ENCODE data around the gene AGMO. TPM values are rescaled to one million over a fixed set of nuclear protein-coding genes. Genes with fewer than 3 reads are reported as not detected.

Gene AGMO
- polyA plus RNA-seq, 4 donors: 2.5 to 23.0 (median 9.9) TPM

DNA sequence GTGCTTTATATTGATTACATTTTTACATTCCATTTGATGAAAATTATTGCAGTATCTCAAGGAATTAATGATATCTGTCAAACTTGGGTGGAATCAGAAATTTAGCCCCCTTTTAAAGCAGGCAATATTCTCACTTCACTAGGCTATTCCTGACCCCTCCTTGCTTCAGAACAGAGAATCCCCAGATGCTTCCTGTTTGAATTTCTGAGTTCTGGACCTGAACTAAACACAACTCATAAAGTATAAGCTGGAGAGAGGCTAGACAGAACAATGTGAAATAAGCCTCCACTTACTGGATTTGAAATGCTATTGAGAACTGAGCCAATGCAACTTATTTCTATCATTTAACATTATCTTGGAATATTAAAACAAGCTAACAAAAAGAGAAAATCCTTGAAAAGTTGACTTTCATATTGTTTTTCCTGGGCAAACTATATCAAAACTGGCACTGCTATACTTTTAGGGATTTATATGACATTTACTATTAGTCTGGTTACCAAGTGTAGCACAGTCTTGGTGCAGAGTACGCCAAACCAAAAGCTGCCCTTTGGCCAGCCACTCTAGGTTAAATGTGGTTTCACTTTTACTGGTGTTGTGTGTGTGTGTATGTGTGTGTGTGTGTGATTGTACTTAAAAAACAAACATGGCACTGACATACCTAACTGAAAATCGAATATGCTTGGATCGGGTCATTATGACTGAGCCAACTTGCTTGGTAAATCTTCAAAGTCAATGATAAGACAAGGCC is 19.0 kb upstream of the AGMO start:
- H3K9me3 ChIP-seq (ENCODE audit: control insufficient read depth in 2 of 2, insufficient read depth in 1 of 2, low read depth in 1 of 2, low read length in 1 of 2): peaks cover 2 to 6% of the 10 kb centered on the region in 2 donors
- DNase-seq: peak; percentile 49 to 72
- H3K4me1 ChIP-seq (ENCODE audit: control insufficient read depth in 3 of 3, insufficient read depth in 2 of 3, low read depth in 1 of 3, low read length in 2 of 3): peaks cover 0 to 4% (median 0%) of the 10 kb centered on the region in 3 donors
- H3K27me3 ChIP-seq (ENCODE audit: control insufficient read depth in 3 of 3, insufficient read depth in 3 of 3, low read length in 3 of 3): no peaks in the 10 kb centered on the region
- FAIRE-seq: no peak
- no peak overlapping the region for H3K4me3 ChIP-seq (ENCODE audit: low read depth in 1 of 3, low read length in 3 of 3)
- H3K27ac ChIP-seq (ENCODE audit: low read depth in 1 of 3, low read length in 2 of 3): no peak overlapping the region
- WGBS, 3 donors: 19 to 50% (median 38%) methylated on average over 3 of the region's 3 CpGs
- H3K36me3 ChIP-seq (ENCODE audit: control insufficient read depth in 3 of 3, insufficient read depth in 2 of 3, low read depth in 1 of 3, low read length in 3 of 3): no peaks in the 10 kb centered on the region

DNA sequence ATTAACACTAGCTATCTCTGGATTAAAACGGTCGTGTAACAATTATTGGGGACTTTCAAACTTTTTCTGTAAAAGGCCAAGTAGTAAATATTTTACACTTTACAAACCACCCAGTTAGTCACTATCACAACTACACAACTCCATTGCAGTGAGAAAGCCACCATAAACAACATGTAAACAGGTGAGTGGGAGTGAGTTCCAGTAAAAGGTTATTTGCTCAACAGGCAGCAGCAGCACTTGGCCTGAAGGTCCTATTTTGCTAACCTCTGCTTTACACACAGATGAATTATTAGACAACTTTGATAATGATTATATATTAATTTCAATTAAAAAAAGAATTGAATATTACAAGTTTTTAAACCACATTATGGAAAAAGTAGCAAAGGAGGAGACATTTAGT is 15.8 kb upstream of the AGMO start:
- peaks cover 0 to 4% (median 0%) of the 10 kb centered on the region in 3 donors for H3K4me1 ChIP-seq (ENCODE audit: control insufficient read depth in 3 of 3, insufficient read depth in 2 of 3, low read depth in 1 of 3, low read length in 2 of 3)
- H3K9me3 ChIP-seq (ENCODE audit: control insufficient read depth in 2 of 2, insufficient read depth in 1 of 2, low read depth in 1 of 2, low read length in 1 of 2): no peaks in the 10 kb centered on the region
- FAIRE-seq (no peak), DNase-seq (no peak)
- H3K4me3 ChIP-seq (ENCODE audit: low read depth in 1 of 3, low read length in 3 of 3): no peak overlapping the region
- no peak overlapping the region for H3K27ac ChIP-seq (ENCODE audit: low read depth in 1 of 3, low read length in 2 of 3)
- H3K36me3 ChIP-seq (ENCODE audit: control insufficient read depth in 3 of 3, insufficient read depth in 2 of 3, low read depth in 1 of 3, low read length in 3 of 3): no peaks in the 10 kb centered on the region
- WGBS, 3 donors: 89 to 95% (median 93%) methylated on average over 2 of the region's 2 CpGs
- H3K27me3 ChIP-seq (ENCODE audit: control insufficient read depth in 3 of 3, insufficient read depth in 3 of 3, low read length in 3 of 3): no peaks in the 10 kb centered on the region

DNA sequence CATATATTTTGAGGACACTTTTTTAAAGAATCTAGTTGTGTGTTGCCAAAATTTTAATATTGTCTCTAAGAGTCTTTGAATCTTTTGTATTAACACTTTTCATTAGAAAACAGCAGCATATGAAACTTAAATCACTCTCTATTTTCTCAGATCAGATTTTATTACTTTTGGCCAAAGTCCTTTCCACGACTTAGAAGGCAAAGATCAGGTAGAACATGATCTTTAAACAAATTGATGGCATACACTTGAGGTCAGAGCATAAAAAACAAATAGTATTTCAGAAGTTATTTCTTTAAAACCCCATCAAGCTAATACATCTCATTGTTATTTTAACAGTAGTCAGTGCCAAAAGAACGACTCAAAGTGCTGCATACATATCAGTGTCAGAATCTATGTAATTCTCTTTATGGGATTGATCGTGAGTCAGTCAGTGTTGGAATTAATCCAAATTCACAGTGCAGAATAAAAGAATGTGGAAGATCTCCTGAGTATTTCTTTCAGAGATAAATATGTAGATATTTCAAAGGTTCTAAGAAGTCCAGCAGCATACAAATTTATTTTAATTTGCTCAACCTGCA is 9.6 kb upstream of the AGMO start:
- H3K27ac ChIP-seq (ENCODE audit: low read depth in 1 of 3, low read length in 2 of 3): peak overlapping the region in 1 of 3 donors; percentile 36
- H3K27me3 ChIP-seq (ENCODE audit: control insufficient read depth in 3 of 3, insufficient read depth in 3 of 3, low read length in 3 of 3): no peaks in the 10 kb centered on the region
- whole genome bisulfite sequencing, 3 donors: 16 to 38% (median 18%) methylated on average over 3 of the region's 3 CpGs
- H3K9me3 ChIP-seq (ENCODE audit: control insufficient read depth in 2 of 2, insufficient read depth in 1 of 2, low read depth in 1 of 2, low read length in 1 of 2): no peaks in the 10 kb centered on the region
- H3K4me1 ChIP-seq (ENCODE audit: control insufficient read depth in 3 of 3, insufficient read depth in 2 of 3, low read depth in 1 of 3, low read length in 2 of 3): peaks cover 0 to 2% (median 0%) of the 10 kb centered on the region in 3 donors
- no peak for FAIRE-seq
- no peak overlapping the region for H3K4me3 ChIP-seq (ENCODE audit: low read depth in 1 of 3, low read length in 3 of 3)
- peak; percentile 64 to 78 for DNase-seq
- no peaks in the 10 kb centered on the region for H3K36me3 ChIP-seq (ENCODE audit: control insufficient read depth in 3 of 3, insufficient read depth in 2 of 3, low read depth in 1 of 3, low read length in 3 of 3)

DNA sequence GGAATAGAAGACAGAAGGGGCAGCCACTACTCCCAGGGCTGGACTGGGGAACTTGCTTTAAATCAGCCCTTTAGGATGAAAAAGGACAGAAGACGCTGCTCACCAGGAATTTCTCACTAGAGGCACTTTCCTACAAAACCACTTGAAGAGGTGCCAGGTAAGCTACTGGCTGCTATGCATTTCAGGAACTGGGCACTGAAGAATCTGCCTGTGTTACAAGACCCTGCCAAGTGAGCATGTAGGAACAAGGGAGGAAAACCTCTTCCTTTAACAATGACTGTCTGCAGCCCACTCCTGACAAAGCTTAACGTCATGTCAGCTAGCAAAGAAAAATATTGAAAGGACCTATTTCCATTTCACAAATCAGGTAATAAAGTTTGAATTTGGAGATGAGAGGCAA is 5.8 kb upstream of the AGMO start:
- no peaks in the 10 kb centered on the region for H3K9me3 ChIP-seq (ENCODE audit: control insufficient read depth in 2 of 2, insufficient read depth in 1 of 2, low read depth in 1 of 2, low read length in 1 of 2)
- WGBS, 3 donors: 64 to 82% (median 78%) methylated on average over 2 of the region's 2 CpGs
- H3K4me1 ChIP-seq (ENCODE audit: control insufficient read depth in 3 of 3, insufficient read depth in 2 of 3, low read depth in 1 of 3, low read length in 2 of 3): peaks cover 0 to 2% (median 0%) of the 10 kb centered on the region in 3 donors
- H3K27ac ChIP-seq (ENCODE audit: low read depth in 1 of 3, low read length in 2 of 3): no peak overlapping the region
- FAIRE-seq (no peak), DNase-seq (no peak)
- H3K27me3 ChIP-seq (ENCODE audit: control insufficient read depth in 3 of 3, insufficient read depth in 3 of 3, low read length in 3 of 3): no peaks in the 10 kb centered on the region
- H3K4me3 ChIP-seq (ENCODE audit: low read depth in 1 of 3, low read length in 3 of 3): no peak overlapping the region
- H3K36me3 ChIP-seq (ENCODE audit: control insufficient read depth in 3 of 3, insufficient read depth in 2 of 3, low read depth in 1 of 3, low read length in 3 of 3): no peaks in the 10 kb centered on the region

DNA sequence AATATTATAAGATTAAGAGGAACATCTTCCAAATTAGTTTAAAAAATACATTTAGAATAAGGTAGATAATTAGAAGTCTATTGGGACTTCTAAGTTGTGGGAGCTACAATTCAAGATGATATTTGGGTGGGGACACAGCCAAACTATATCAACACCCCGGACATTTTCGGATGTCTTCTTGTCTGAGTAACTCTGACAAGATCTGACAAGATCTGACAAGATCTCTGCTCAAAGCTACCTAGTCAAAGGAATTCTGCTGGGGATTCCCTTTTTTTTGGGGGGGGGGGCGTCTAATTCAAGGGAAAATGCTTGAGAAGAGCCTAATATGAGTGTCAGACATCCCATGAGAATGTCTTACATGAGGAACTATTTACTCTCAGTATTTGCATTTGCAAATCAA is 5.2 kb upstream of the AGMO start:
- no peak overlapping the region for H3K27ac ChIP-seq (ENCODE audit: low read depth in 1 of 3, low read length in 2 of 3)
- H3K4me3 ChIP-seq (ENCODE audit: low read depth in 1 of 3, low read length in 3 of 3): no peak overlapping the region
- FAIRE-seq: no peak
- no peak for DNase-seq
- H3K27me3 ChIP-seq (ENCODE audit: control insufficient read depth in 3 of 3, insufficient read depth in 3 of 3, low read length in 3 of 3): no peaks in the 10 kb centered on the region
- peaks cover 0 to 2% (median 0%) of the 10 kb centered on the region in 3 donors for H3K4me1 ChIP-seq (ENCODE audit: control insufficient read depth in 3 of 3, insufficient read depth in 2 of 3, low read depth in 1 of 3, low read length in 2 of 3)
- H3K36me3 ChIP-seq (ENCODE audit: control insufficient read depth in 3 of 3, insufficient read depth in 2 of 3, low read depth in 1 of 3, low read length in 3 of 3): no peaks in the 10 kb centered on the region
- WGBS, 3 donors: 72 to 87% (median 81%) methylated on average over 3 of the region's 3 CpGs
- H3K9me3 ChIP-seq (ENCODE audit: control insufficient read depth in 2 of 2, insufficient read depth in 1 of 2, low read depth in 1 of 2, low read length in 1 of 2): no peaks in the 10 kb centered on the region

DNA sequence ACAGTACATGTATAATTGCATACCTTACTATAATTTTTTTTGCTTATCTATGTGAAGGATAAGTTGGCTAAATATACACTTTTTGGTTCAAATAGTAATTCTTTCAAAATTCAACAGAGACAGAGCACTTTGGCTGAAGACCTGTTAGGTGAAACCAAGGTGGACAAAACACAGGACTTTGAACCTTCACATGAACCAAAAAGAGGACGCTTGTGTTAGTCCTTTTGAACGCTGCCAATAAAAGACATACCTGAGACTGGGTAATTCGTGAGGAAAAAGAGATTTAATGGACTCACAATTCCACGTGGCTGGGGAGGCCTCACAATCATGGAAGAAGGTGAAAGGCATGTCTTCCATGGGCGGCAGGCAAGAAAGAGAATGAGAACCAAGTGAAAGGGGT is 4.7 kb upstream of the AGMO start:
- no peaks in the 10 kb centered on the region for H3K27me3 ChIP-seq (ENCODE audit: control insufficient read depth in 3 of 3, insufficient read depth in 3 of 3, low read length in 3 of 3)
- FAIRE-seq (no peak), DNase-seq (no peak)
- WGBS, 3 donors: 74 to 86% (median 86%) methylated on average over 5 of the region's 5 CpGs
- H3K36me3 ChIP-seq (ENCODE audit: control insufficient read depth in 3 of 3, insufficient read depth in 2 of 3, low read depth in 1 of 3, low read length in 3 of 3): no peaks in the 10 kb centered on the region
- peaks cover 0 to under 1% (median 0%) of the 10 kb centered on the region in 3 donors for H3K4me1 ChIP-seq (ENCODE audit: control insufficient read depth in 3 of 3, insufficient read depth in 2 of 3, low read depth in 1 of 3, low read length in 2 of 3)
- no peaks in the 10 kb centered on the region for H3K9me3 ChIP-seq (ENCODE audit: control insufficient read depth in 2 of 2, insufficient read depth in 1 of 2, low read depth in 1 of 2, low read length in 1 of 2)
- no peak overlapping the region for H3K27ac ChIP-seq (ENCODE audit: low read depth in 1 of 3, low read length in 2 of 3)
- no peak overlapping the region for H3K4me3 ChIP-seq (ENCODE audit: low read depth in 1 of 3, low read length in 3 of 3)

DNA sequence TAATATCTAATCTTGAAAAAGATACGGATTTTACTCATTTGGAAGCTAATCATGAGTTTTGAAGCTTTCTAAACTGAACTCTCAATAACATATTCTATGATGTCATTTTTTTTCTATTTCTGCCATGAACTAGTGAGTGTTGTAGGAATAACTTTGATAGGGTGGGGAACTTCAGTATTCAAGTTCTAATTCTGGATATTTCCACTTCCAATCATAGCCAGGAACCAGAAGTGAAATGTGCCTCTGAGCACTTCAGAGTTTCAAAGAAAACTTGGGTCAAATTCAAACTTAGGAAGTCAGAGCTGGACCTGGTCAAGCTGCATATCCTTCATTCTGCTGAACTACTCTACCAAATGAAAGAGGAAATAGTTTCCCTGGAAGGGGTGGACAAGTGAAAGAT is 847 bp downstream of the AGMO start:
- Histone ChIP-seq H3K27ac (ENCODE audit: low read depth in 1 of 3, low read length in 2 of 3) (peak overlapping the region in 1 of 3 donors; percentile 80), H3K9me3 (ENCODE audit: control insufficient read depth in 2 of 2, insufficient read depth in 1 of 2, low read depth in 1 of 2, low read length in 1 of 2) (no peaks in the 10 kb centered on the region), H3K4me3 (ENCODE audit: low read depth in 1 of 3, low read length in 3 of 3) (peak overlapping the region in 2 of 3 donors; percentile 46 to 68), H3K36me3 (ENCODE audit: control insufficient read depth in 3 of 3, insufficient read depth in 2 of 3, low read depth in 1 of 3, low read length in 3 of 3) (no peaks in the 10 kb centered on the region), H3K27me3 (ENCODE audit: control insufficient read depth in 3 of 3, insufficient read depth in 3 of 3, low read length in 3 of 3) (no peaks in the 10 kb centered on the region), H3K4me1 (ENCODE audit: control insufficient read depth in 3 of 3, insufficient read depth in 2 of 3, low read depth in 1 of 3, low read length in 2 of 3) (peaks cover 0 to 8% (median 0%) of the 10 kb centered on the region in 3 donors)
- FAIRE-seq: no peak
- 56 to 68% (median 62%) methylated on average over 1 of the region's 1 CpG for WGBS, 3 donors
- DNase-seq: no peak

DNA sequence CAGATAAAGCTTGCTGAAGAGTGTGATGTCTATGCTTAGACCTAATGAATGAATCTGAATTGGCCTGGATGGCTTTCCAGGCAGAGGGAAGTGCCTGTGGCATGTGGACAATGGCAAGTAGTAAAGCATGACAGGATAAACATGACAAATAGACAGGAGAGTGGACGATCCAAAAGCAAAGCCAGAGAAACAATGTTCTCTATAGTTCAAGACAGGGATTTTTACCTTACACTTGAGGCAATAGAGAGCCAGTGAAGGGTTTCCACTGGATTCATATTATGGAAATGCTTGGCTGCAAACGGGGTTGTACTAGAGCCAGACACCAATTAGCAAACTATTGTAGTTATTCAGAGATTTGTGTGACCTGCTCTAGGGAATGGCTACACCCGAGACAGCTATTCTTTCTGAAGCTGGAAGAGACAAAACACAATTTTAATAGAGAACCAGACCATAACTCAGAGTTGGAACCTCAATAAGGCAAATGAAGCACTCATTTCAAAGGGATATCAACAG is 2.3 kb downstream of the AGMO start:
- WGBS, 3 donors: 67 to 80% (median 75%) methylated on average over 3 of the region's 3 CpGs
- no peak overlapping the region for H3K27ac ChIP-seq (ENCODE audit: low read depth in 1 of 3, low read length in 2 of 3)
- H3K4me3 ChIP-seq (ENCODE audit: low read depth in 1 of 3, low read length in 3 of 3): peak overlapping the region in 1 of 3 donors; percentile 7
- DNase-seq (no peak), FAIRE-seq (no peak)
- H3K36me3 ChIP-seq (ENCODE audit: control insufficient read depth in 3 of 3, insufficient read depth in 2 of 3, low read depth in 1 of 3, low read length in 3 of 3): no peaks in the 10 kb centered on the region
- no peaks in the 10 kb centered on the region for H3K27me3 ChIP-seq (ENCODE audit: control insufficient read depth in 3 of 3, insufficient read depth in 3 of 3, low read length in 3 of 3)
- H3K9me3 ChIP-seq (ENCODE audit: control insufficient read depth in 2 of 2, insufficient read depth in 1 of 2, low read depth in 1 of 2, low read length in 1 of 2): no peaks in the 10 kb centered on the region
- peaks cover 0 to 10% (median 0%) of the 10 kb centered on the region in 3 donors for H3K4me1 ChIP-seq (ENCODE audit: control insufficient read depth in 3 of 3, insufficient read depth in 2 of 3, low read depth in 1 of 3, low read length in 2 of 3)

Data from small intestine (tissue), 7 donors.